GM12874 (cell line): ENCODE data around the gene PAEP.

Source experiments
- CTCF ChIP-seq: IDR thresholded peaks from 2 replicates; pipeline ENCODE4 v1.5.1; 2011; ENCODE audit warnings: low read depth, mild to moderate bottlenecking, control low read depth, low read length, moderate library complexity; ENCODE audit not compliant: insufficient read depth

PAEP gene

GRCh38 chr9:135555203-135555602 lies 6.4 kb upstream of the PAEP start:
- no peak for TF ChIP-seq CTCF

- TF ChIP-seq CTCF = no peak
Observed at GRCh38 chr9:135555910-135556309, 5.6 kb upstream of the PAEP start.

- no peak for TF ChIP-seq CTCF
Observed at GRCh38 chr9:135559606-135560005, 1.9 kb upstream of the PAEP start.

- no peak for TF ChIP-seq CTCF
Observed at GRCh38 chr9:135562235-135562745, 734 bp downstream of the PAEP start.

- no peak for TF ChIP-seq CTCF
Observed at GRCh38 chr9:135563039-135563476, 1.5 kb downstream of the PAEP start.

- no peak for TF ChIP-seq CTCF
Observed at GRCh38 chr9:135563858-135564257, 2.3 kb downstream of the PAEP start.

GRCh38 chr9:135565141-135565628 lies 3.6 kb downstream of the PAEP start:
- TF ChIP-seq CTCF = no peak

- TF ChIP-seq CTCF = no peak
Observed at GRCh38 chr9:135565636-135566035, 4.1 kb downstream of the PAEP start.
